ENCODE data around the gene HS6ST2. TPM values are rescaled to one million over a fixed set of nuclear protein-coding genes. Genes with fewer than 3 reads are reported as not detected.

Gene HS6ST2
- total RNA-seq, 2 donors from 2014 or later = 0.12 to 0.19 TPM

GRCh38 chrX:132732236-132732635 is 226.2 kb downstream of the HS6ST2 start:
- Mint-ChIP-seq H3K9me3 (no peaks in the 10 kb centered on the region), H3K27ac (no peak overlapping the region), H3K4me3 (no peak overlapping the region), H3K4me1 (ENCODE audit: low read depth) (peaks cover 10% of the 10 kb centered on the region), H3K27me3 (ENCODE audit: low read depth) (peaks cover 46% of the 10 kb centered on the region), H3K36me3 (ENCODE audit: insufficient read depth in 2 of 2) (no peaks in the 10 kb centered on the region)
- DNase-seq = no peak
- peak; percentile 24 to 47 for ATAC-seq (replicated peaks in 1 of 2)

GRCh38 chrX:132730726-132731125 is 227.7 kb downstream of the HS6ST2 start:
- no peaks in the 10 kb centered on the region for H3K9me3 Mint-ChIP-seq

DNA sequence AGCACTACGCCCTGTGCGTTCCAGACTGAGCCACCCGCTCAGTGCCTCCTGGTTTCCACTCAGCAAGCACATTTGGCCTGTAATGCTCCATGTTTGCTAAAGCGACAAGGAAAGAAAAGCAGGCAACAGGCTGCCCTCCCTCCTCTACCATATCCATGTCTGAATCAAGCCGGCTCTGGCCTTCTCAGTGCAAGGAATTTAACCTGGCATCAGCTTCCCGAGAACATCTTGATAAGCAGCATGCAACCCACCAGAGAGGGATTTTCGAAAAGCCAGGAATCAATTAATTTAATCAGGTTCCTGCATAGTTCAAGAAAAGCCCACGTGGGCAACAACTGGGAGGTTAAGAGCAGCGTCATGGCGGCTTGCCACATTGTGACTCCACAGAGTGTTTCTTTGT is 228.2 kb downstream of the HS6ST2 start:
- no peak for DNase-seq
- no peak for ATAC-seq (replicated peaks in 1 of 2)
- peaks cover 59% of the 10 kb centered on the region for H3K27me3 Mint-ChIP-seq (ENCODE audit: low read depth)
- no peak overlapping the region for H3K27ac Mint-ChIP-seq
- peaks cover 6% of the 10 kb centered on the region for H3K4me1 Mint-ChIP-seq (ENCODE audit: low read depth)
- peaks cover 0 to 2% of the 10 kb centered on the region in 2 donors for H3K9me3 Mint-ChIP-seq
- H3K4me3 Mint-ChIP-seq = no peak overlapping the region
- H3K36me3 Mint-ChIP-seq (ENCODE audit: insufficient read depth in 2 of 2) = no peaks in the 10 kb centered on the region

More at GRCh38 chrX:132730726-132731125, 227.7 kb downstream of the HS6ST2 start:
- ATAC-seq (replicated peaks in 1 of 2) = no peak
- H3K36me3 Mint-ChIP-seq (ENCODE audit: insufficient read depth in 2 of 2) = no peaks in the 10 kb centered on the region
- H3K4me1 Mint-ChIP-seq (ENCODE audit: low read depth) = peaks cover 6% of the 10 kb centered on the region
- peaks cover 54% of the 10 kb centered on the region for H3K27me3 Mint-ChIP-seq (ENCODE audit: low read depth)
- H3K4me3 Mint-ChIP-seq = no peak overlapping the region
- no peak for DNase-seq
- no peak overlapping the region for H3K27ac Mint-ChIP-seq

- no peak for ATAC-seq (replicated peaks in 1 of 2)
- H3K27me3 Mint-ChIP-seq (ENCODE audit: low read depth) = peaks cover 76% of the 10 kb centered on the region
- peaks cover 0 to 2% of the 10 kb centered on the region in 2 donors for H3K9me3 Mint-ChIP-seq
- peaks cover 6% of the 10 kb centered on the region for H3K4me1 Mint-ChIP-seq (ENCODE audit: low read depth)
- H3K4me3 Mint-ChIP-seq = no peak overlapping the region
- no peaks in the 10 kb centered on the region for H3K36me3 Mint-ChIP-seq (ENCODE audit: insufficient read depth in 2 of 2)
- no peak overlapping the region for H3K27ac Mint-ChIP-seq
- no peak for DNase-seq
Observed at GRCh38 chrX:132728296-132728695, 230.1 kb downstream of the HS6ST2 start.

GRCh38 chrX:132718431-132718958 is 239.9 kb downstream of the HS6ST2 start:
- no peak for DNase-seq
- H3K36me3 Mint-ChIP-seq (ENCODE audit: insufficient read depth in 2 of 2) = no peaks in the 10 kb centered on the region
- no peak for ATAC-seq (replicated peaks in 1 of 2)
- peaks cover 88% of the 10 kb centered on the region for H3K27me3 Mint-ChIP-seq (ENCODE audit: low read depth)
- H3K4me1 Mint-ChIP-seq (ENCODE audit: low read depth) = no peaks in the 10 kb centered on the region
- no peak overlapping the region for H3K4me3 Mint-ChIP-seq
- no peak overlapping the region for H3K27ac Mint-ChIP-seq
- no peaks in the 10 kb centered on the region for H3K9me3 Mint-ChIP-seq

DNA sequence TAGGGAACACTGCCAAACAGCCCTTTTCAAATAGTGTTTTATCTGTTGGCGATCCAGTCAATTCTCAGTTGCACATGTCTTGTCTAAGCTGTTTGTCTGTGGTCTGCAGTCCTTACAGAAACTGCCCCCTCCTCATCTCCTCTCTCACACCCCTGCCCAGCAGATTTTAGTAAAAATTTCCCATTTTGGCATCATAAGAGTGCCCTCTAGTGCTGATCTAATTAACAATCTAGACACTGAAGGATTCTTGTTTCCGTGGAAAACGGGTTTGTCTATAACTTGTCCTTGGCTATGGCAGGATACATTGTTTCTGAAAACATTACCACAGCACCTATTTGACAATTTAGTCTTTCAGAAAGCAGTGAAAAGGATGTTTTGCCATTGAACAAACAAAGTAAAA is 242.4 kb downstream of the HS6ST2 start:
- H3K4me3 Mint-ChIP-seq = no peak overlapping the region

GRCh38 chrX:132714913-132715312 is 243.5 kb downstream of the HS6ST2 start:
- no peak overlapping the region for H3K27ac Mint-ChIP-seq
- no peaks in the 10 kb centered on the region for H3K4me1 Mint-ChIP-seq (ENCODE audit: low read depth)
- H3K36me3 Mint-ChIP-seq (ENCODE audit: insufficient read depth in 2 of 2) = no peaks in the 10 kb centered on the region
- ATAC-seq (replicated peaks in 1 of 2) (no peak), DNase-seq (no peak)
- H3K4me3 Mint-ChIP-seq = no peak overlapping the region
- peaks cover 77% of the 10 kb centered on the region for H3K27me3 Mint-ChIP-seq (ENCODE audit: low read depth)
- H3K9me3 Mint-ChIP-seq = no peaks in the 10 kb centered on the region

More for the DNA sequence above, 242.4 kb downstream of the HS6ST2 start:
- H3K9me3 Mint-ChIP-seq = no peaks in the 10 kb centered on the region
- H3K27ac Mint-ChIP-seq = no peak overlapping the region
- no peak for DNase-seq
- no peaks in the 10 kb centered on the region for H3K4me1 Mint-ChIP-seq (ENCODE audit: low read depth)
- H3K36me3 Mint-ChIP-seq (ENCODE audit: insufficient read depth in 2 of 2) = no peaks in the 10 kb centered on the region
- H3K27me3 Mint-ChIP-seq (ENCODE audit: low read depth) = peaks cover 88% of the 10 kb centered on the region
- no peak for ATAC-seq (replicated peaks in 1 of 2)

GRCh38 chrX:132712350-132712749 is 246.1 kb downstream of the HS6ST2 start:
- H3K4me3 Mint-ChIP-seq = no peak overlapping the region
- H3K9me3 Mint-ChIP-seq = no peaks in the 10 kb centered on the region
- no peaks in the 10 kb centered on the region for H3K4me1 Mint-ChIP-seq (ENCODE audit: low read depth)
- DNase-seq (no peak), ATAC-seq (replicated peaks in 1 of 2) (no peak)
- no peak overlapping the region for H3K27ac Mint-ChIP-seq
- H3K36me3 Mint-ChIP-seq (ENCODE audit: insufficient read depth in 2 of 2) = no peaks in the 10 kb centered on the region
- H3K27me3 Mint-ChIP-seq (ENCODE audit: low read depth) = peaks cover 53% of the 10 kb centered on the region

DNA sequence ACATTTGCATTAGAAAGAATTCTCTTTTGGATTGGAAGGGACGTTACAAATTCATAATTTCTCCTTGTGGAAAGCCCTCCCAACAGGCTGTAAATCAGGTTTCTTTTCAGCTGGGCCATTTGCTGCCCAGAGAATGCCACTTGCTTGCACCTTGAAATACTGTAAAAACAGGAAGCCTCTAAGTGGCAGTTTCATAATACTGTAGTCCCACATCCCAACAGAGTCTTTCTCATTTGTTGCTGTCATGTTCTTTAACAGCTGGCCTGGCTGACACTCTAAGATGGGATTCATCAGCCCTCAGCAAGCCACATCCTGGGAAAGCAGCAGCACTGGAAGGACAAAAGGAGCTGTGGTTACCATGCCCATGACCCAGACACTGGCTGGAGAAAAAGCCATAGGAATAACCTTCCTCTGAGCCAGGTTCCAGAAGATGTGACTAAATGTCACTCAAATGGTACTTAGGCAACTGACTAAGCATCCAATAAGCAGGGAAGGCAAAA is 247.7 kb downstream of the HS6ST2 start:
- H3K27me3 Mint-ChIP-seq (ENCODE audit: low read depth) = peaks cover 49% of the 10 kb centered on the region
- no peaks in the 10 kb centered on the region for H3K4me1 Mint-ChIP-seq (ENCODE audit: low read depth)
- H3K9me3 Mint-ChIP-seq = no peaks in the 10 kb centered on the region
- ATAC-seq (replicated peaks in 1 of 2) (no peak), DNase-seq (no peak)
- no peaks in the 10 kb centered on the region for H3K36me3 Mint-ChIP-seq (ENCODE audit: insufficient read depth in 2 of 2)
- H3K4me3 Mint-ChIP-seq = no peak overlapping the region
- H3K27ac Mint-ChIP-seq = no peak overlapping the region

DNA sequence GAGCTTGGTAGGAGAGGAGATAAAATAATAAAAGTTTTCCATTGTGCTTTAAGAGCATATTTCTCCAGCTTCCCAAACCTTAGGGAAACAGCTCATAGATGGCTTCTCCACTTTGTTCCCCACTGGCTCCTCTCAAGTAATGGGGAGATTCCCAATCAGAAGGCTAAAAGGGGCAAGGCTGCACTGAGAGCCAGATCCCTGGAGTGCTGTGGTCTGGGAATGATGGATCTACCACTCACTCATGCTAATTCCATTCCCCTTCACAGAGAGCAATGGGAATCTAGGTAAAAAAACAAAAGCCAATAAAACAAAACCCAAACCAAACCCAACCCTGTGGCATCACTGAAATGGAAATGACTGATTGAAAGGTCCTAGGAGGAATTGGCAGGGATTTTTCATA is 249.9 kb downstream of the HS6ST2 start:
- no peak overlapping the region for H3K27ac Mint-ChIP-seq
- DNase-seq = no peak
- H3K4me1 Mint-ChIP-seq (ENCODE audit: low read depth) = no peaks in the 10 kb centered on the region
- no peaks in the 10 kb centered on the region for H3K36me3 Mint-ChIP-seq (ENCODE audit: insufficient read depth in 2 of 2)
- ATAC-seq (replicated peaks in 1 of 2) = no peak
- no peak overlapping the region for H3K4me3 Mint-ChIP-seq
- peaks cover 42% of the 10 kb centered on the region for H3K27me3 Mint-ChIP-seq (ENCODE audit: low read depth)
- H3K9me3 Mint-ChIP-seq = no peaks in the 10 kb centered on the region

- no peak for DNase-seq
- peaks cover 42% of the 10 kb centered on the region for H3K27me3 Mint-ChIP-seq (ENCODE audit: low read depth)
- H3K4me1 Mint-ChIP-seq (ENCODE audit: low read depth) = no peaks in the 10 kb centered on the region
Observed at GRCh38 chrX:132704769-132705168, 253.7 kb downstream of the HS6ST2 start.

DNA sequence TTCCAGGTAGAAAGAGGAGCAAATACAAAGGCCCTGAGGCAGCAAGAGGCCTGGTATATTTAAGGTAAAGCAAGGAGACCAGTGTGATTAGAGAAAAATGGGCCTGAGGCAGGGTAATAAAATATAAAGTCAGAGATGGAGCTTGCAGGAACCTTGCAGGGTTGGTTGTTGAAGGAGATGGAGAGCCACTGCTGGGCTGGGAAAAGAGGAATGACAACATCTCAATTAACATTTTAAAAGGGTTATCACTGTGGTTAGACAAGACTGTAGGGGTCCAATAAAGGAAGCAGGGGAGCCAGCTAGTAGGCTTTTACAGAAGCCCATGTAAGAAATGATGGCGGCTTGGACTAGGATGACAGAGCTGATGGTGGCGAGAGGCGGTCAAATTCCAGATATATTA is 264.0 kb downstream of the HS6ST2 start:
- no peak for ATAC-seq (replicated peaks in 1 of 2)
- Mint-ChIP-seq H3K27me3 (ENCODE audit: low read depth) (peaks cover 80% of the 10 kb centered on the region), H3K27ac (no peak overlapping the region), H3K36me3 (ENCODE audit: insufficient read depth in 2 of 2) (no peaks in the 10 kb centered on the region), H3K4me1 (ENCODE audit: low read depth) (no peaks in the 10 kb centered on the region), H3K9me3 (no peaks in the 10 kb centered on the region), H3K4me3 (no peak overlapping the region)
- DNase-seq = no peak

More at GRCh38 chrX:132704769-132705168, 253.7 kb downstream of the HS6ST2 start:
- Mint-ChIP-seq H3K27ac (no peak overlapping the region), H3K4me3 (no peak overlapping the region), H3K36me3 (ENCODE audit: insufficient read depth in 2 of 2) (no peaks in the 10 kb centered on the region), H3K9me3 (no peaks in the 10 kb centered on the region)
- ATAC-seq (replicated peaks in 1 of 2) = no peak

DNA sequence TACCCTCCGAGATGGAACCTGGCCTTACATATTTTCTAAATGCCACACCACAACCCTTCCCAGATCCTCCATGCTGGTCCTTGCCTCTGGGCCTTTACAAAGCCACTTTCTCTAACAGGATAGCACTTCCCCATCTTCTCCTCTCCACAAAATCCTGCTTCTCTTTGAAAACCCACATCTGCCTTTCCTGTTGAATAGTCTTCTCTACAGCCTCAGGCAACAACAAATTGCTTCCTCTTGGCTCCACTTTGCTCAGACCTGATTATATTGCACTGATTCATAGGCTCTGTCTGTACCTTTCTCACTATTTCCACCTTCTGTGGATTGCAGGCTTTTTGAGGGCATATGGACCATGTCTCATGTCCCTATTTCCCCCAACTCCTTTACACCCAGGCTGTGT is 265.9 kb downstream of the HS6ST2 start:
- DNase-seq (no peak), ATAC-seq (replicated peaks in 1 of 2) (no peak)
- H3K27ac Mint-ChIP-seq = no peak overlapping the region
- no peaks in the 10 kb centered on the region for H3K9me3 Mint-ChIP-seq
- no peaks in the 10 kb centered on the region for H3K36me3 Mint-ChIP-seq (ENCODE audit: insufficient read depth in 2 of 2)
- H3K4me3 Mint-ChIP-seq = no peak overlapping the region
- H3K4me1 Mint-ChIP-seq (ENCODE audit: low read depth) = no peaks in the 10 kb centered on the region
- peaks cover 75% of the 10 kb centered on the region for H3K27me3 Mint-ChIP-seq (ENCODE audit: low read depth)

- no peak overlapping the region for H3K4me3 Mint-ChIP-seq
- no peak for DNase-seq
- no peaks in the 10 kb centered on the region for H3K4me1 Mint-ChIP-seq (ENCODE audit: low read depth)
- H3K27ac Mint-ChIP-seq = no peak overlapping the region
- peaks cover 74% of the 10 kb centered on the region for H3K27me3 Mint-ChIP-seq (ENCODE audit: low read depth)
- no peak for ATAC-seq (replicated peaks in 1 of 2)
- no peaks in the 10 kb centered on the region for H3K36me3 Mint-ChIP-seq (ENCODE audit: insufficient read depth in 2 of 2)
- H3K9me3 Mint-ChIP-seq = no peaks in the 10 kb centered on the region
Observed at GRCh38 chrX:132692066-132692465, 266.4 kb downstream of the HS6ST2 start.
